IMR-90 (cell line): ENCODE data around the gene LATS2. TPM values are rescaled to one million over a fixed set of nuclear protein-coding genes. Genes with fewer than 3 reads are reported as not detected.
A peak's percentile ranks its signal among the peaks of the same experiment; 100 is the strongest.

ENCODE experiments used
- ATAC-seq: fragments of 200-7000 bp; cut with Tn5 transposase; 2 replicates; pipeline ENCODE4 v1.9.1; 2020; ENCODE audit warnings: low read depth, mild to moderate bottlenecking, moderate library complexity
- BruUV-seq: library from RNA; stranded (reverse); fragments of 400-500 nt; replicated peaks from 2 replicates; lab custom pipeline; 2021; lab: Mats Ljungman, UMichigan
- CTCF ChIA-PET: fragments of 300-600 bp; formaldehyde crosslinking; extraction: SDS; loops from one replicate; lab custom pipeline; 2021; ENCODE audit warnings: antibody characterized with exemption; lab: Yijun Ruan, JAX
- POLR2A ChIA-PET: fragments of 300-600 bp; sonication (Branson Sonifier 250); formaldehyde crosslinking; loops from one replicate; lab custom pipeline; 2022; ENCODE audit warnings: antibody characterized with exemption; ENCODE audit not compliant: unreplicated experiment; lab: Charles Lee
- DNase-seq: peaks from one replicate; pipeline ENCODE4 v3.0.0; 2013
- H2AFZ ChIP-seq: replicated peaks from 2 replicates; pipeline ENCODE3; 2013; ENCODE audit warnings: low read length, mild to moderate bottlenecking; ENCODE audit not compliant: poor library complexity
- H2AK5ac ChIP-seq: 2 replicates; pipeline ENCODE4 v1.6.1; 2013; ENCODE audit warnings: low read depth, low read length, inconsistent platforms
- H2AK9ac ChIP-seq: replicated peaks from 2 replicates; pipeline ENCODE3; 2013; ENCODE audit warnings: mild to moderate bottlenecking, low read depth, low read length, moderate library complexity; ENCODE audit not compliant: poor library complexity
- H2BK120ac ChIP-seq: 2 replicates; pipeline ENCODE4 v1.6.1; 2013; ENCODE audit warnings: low read depth, low read length, inconsistent platforms
- H2BK15ac ChIP-seq: 3 replicates; pipeline ENCODE4 v1.6.1; 2013; ENCODE audit warnings: low read depth, low read length, inconsistent platforms
- H2BK20ac ChIP-seq: 2 replicates; pipeline ENCODE4 v1.6.1; 2013; ENCODE audit warnings: low read depth, mild to moderate bottlenecking, inconsistent platforms, low read length, moderate library complexity
- H2BK5ac ChIP-seq: 2 replicates; pipeline ENCODE4 v1.6.1; 2013; ENCODE audit warnings: mild to moderate bottlenecking, low read depth, low read length, inconsistent platforms; ENCODE audit not compliant: poor library complexity, severe bottlenecking
- H3K14ac ChIP-seq: replicated peaks from 2 replicates; pipeline ENCODE4 v1.6.1; 2013; ENCODE audit warnings: low read depth, low read length, inconsistent platforms
- H3K18ac ChIP-seq: 2 replicates; pipeline ENCODE4 v1.6.1; 2013; ENCODE audit warnings: low read depth, low read length, control low read depth
- H3K23ac ChIP-seq: 2 replicates; pipeline ENCODE4 v1.6.1; 2013; ENCODE audit warnings: low read depth, low read length, inconsistent platforms
- H3K27ac ChIP-seq: 2 replicates; pipeline ENCODE4 v1.5.1; 2013; ENCODE audit warnings: mild to moderate bottlenecking, control low read depth, low read length; ENCODE audit not compliant: insufficient read depth
- H3K27me3 ChIP-seq: 2 replicates; pipeline ENCODE4 v1.6.1; 2013; ENCODE audit warnings: low read length; ENCODE audit not compliant: control insufficient read depth, insufficient read depth
- H3K36me3 ChIP-seq: 2 replicates; pipeline ENCODE4 v1.6.1; 2013; ENCODE audit warnings: low read length, mixed read lengths; ENCODE audit not compliant: control insufficient read depth, insufficient read depth
- H3K4ac ChIP-seq: 2 replicates; pipeline ENCODE4 v1.6.1; 2013; ENCODE audit warnings: low read depth, low read length, inconsistent platforms
- H3K4me1 ChIP-seq: 2 replicates; pipeline ENCODE4 v1.6.1; 2013; ENCODE audit warnings: low read length, mixed read lengths; ENCODE audit not compliant: control insufficient read depth, insufficient read depth
- H3K4me2 ChIP-seq: 2 replicates; pipeline ENCODE4 v1.6.1; 2013; ENCODE audit warnings: low read depth, mild to moderate bottlenecking, control low read depth, low read length, moderate library complexity
- H3K4me3 ChIP-seq: 2 replicates; pipeline ENCODE4 v1.5.1; 2013; ENCODE audit warnings: low read depth, mild to moderate bottlenecking, control low read depth, low read length, moderate library complexity; ENCODE audit not compliant: insufficient read depth
- H3K56ac ChIP-seq: 2 replicates; pipeline ENCODE4 v1.6.1; 2013; ENCODE audit warnings: low read length, inconsistent platforms; ENCODE audit not compliant: insufficient read depth; ENCODE audit errors: extremely low read depth
- H3K79me1 ChIP-seq, 2 experiments: 2 replicates each; pipeline ENCODE4 v1.6.1; 2013; ENCODE audit warnings: low read length in 2 of 2, inconsistent platforms in 1 of 2, low read depth in 1 of 2
- H3K9ac ChIP-seq: 2 replicates; pipeline ENCODE4 v1.6.1; 2013; ENCODE audit warnings: low read depth, low read length, control low read depth
- H3K9me1 ChIP-seq: 2 replicates; pipeline ENCODE4 v1.6.1; 2013; ENCODE audit warnings: low read length, inconsistent platforms; ENCODE audit not compliant: insufficient read depth
- H3K9me3 ChIP-seq: 2 replicates; pipeline ENCODE4 v1.6.1; 2013; ENCODE audit warnings: low read length; ENCODE audit not compliant: control insufficient read depth, insufficient read depth
- H4K20me1 ChIP-seq: 2 replicates; pipeline ENCODE4 v1.6.1; 2013; ENCODE audit warnings: low read length, inconsistent platforms; ENCODE audit not compliant: insufficient read depth
- H4K5ac ChIP-seq: 2 replicates; pipeline ENCODE4 v1.6.1; 2013; ENCODE audit warnings: mild to moderate bottlenecking, low read depth, low read length, control low read depth
- H4K8ac ChIP-seq, 2 experiments: 2 replicates each; pipeline ENCODE4 v1.6.1; 2013; ENCODE audit warnings: low read depth in 2 of 2, low read length in 2 of 2, control low read depth in 1 of 2, inconsistent platforms in 1 of 2
- H4K91ac ChIP-seq: 2 replicates; pipeline ENCODE4 v1.6.1; 2013; ENCODE audit warnings: low read depth, low read length, inconsistent platforms; ENCODE audit not compliant: insufficient read depth
- CEBPB ChIP-seq: IDR thresholded peaks from 2 replicates; pipeline ENCODE4 v1.6.1; 2012; ENCODE audit warnings: low read depth, low read length, improper control_type of control experiment
- MAFK ChIP-seq: IDR thresholded peaks from 2 replicates; pipeline ENCODE4 v1.6.1; 2012; ENCODE audit warnings: low read depth, low read length, improper control_type of control experiment
- RAD21 ChIP-seq: IDR thresholded peaks from 2 replicates; pipeline ENCODE4 v1.6.1; 2012; ENCODE audit warnings: low read length, improper control_type of control experiment
- SMC3 ChIP-seq: fragments of 150-350 bp; IDR thresholded peaks from 2 replicates; pipeline ENCODE4 v1.6.1; 2016; ENCODE audit warnings: low read depth, mild to moderate bottlenecking, antibody characterized with exemption, low read length, moderate library complexity
- USF2 ChIP-seq: fragments of 150-350 bp; IDR thresholded peaks from 2 replicates; pipeline ENCODE4 v1.6.1; 2017; ENCODE audit warnings: mild to moderate bottlenecking, antibody characterized with exemption, low read length, low read depth
- WGBS, 2 experiments: methylation state at CpG; one replicate each; pipeline versions ENCODE4 v1.1.5 to v1.1.7; 2013; ENCODE audit warnings: missing lambda C conversion rate in 2 of 2; ENCODE audit not compliant: insufficient read length in 1 of 2; ENCODE audit errors: extremely low coverage in 2 of 2; 5-methylcytosine and 5-hydroxymethylcytosine counted together
- dilution Hi-C: fragments of 300-500 bp; cut with HindIII; formaldehyde crosslinking; loops from one replicate; pipeline ENCODE4 v1.14.3; 2018; ENCODE audit warnings: low sequenced_read_pairs; ENCODE audit not compliant: unreplicated experiment
- in situ Hi-C: fragments of 300-500 bp; cut with MboI; formaldehyde crosslinking; loops from 3 replicates; pipeline ENCODE4 v1.14.3; 2019; ENCODE audit warnings: low sequenced_read_pairs, inconsistent platforms, mixed read lengths
- intact Hi-C: fragments of 100-400 bp; cut with micrococcal nuclease; formaldehyde crosslinking; loops from 2 replicates; pipeline ENCODE4 v1.10.0; 2022
- polyA plus RNA-seq, 3 experiments: library from polyadenylated mRNA; depleted of rRNA; stranded (reverse); fragments of >200 nt; gene quantifications; 2 replicates each; pipeline ENCODE4 v1.2.3, GENCODE V29; 2012; ENCODE audit warnings: low replicate concordance in 1 of 3
- total RNA-seq: library from RNA; depleted of rRNA; stranded (reverse); fragments of >200 nt; gene quantifications from 2 replicates; pipeline ENCODE4 v1.2.3, GENCODE V29; 2012

Gene LATS2
- total and polyA plus RNA-seq, 2 of the 4 experiments (the other 2 are of a cell fraction) = 12.7 to 22.4 TPM

GRCh38 chr13:20967340-20967739 is 94.0 kb downstream of the LATS2 start:
- dilution Hi-C loops (no loop called here), intact Hi-C loops (no loop called here), in situ Hi-C loops (no loop called here)
- Histone ChIP-seq H3K4ac (no peak overlapping the region), H2BK20ac (no peak overlapping the region), H3K18ac (no peak overlapping the region), H3K23ac (no peak overlapping the region), H3K27me3 (no peaks in the 10 kb centered on the region), H2BK120ac (no peak overlapping the region), H2BK5ac (no peak overlapping the region), H3K4me1 (peaks cover 2% of the 10 kb centered on the region), H3K9me1 (peaks cover 3% of the 10 kb centered on the region; the same call in 1 of the 2 replicates), H3K9ac (no peak overlapping the region), H3K56ac (no peak overlapping the region), H4K91ac (no peak overlapping the region), H3K27ac (no peak overlapping the region), H4K20me1 (no peaks in the 10 kb centered on the region; the same call in 1 of the 2 replicates), H2BK15ac (no peak overlapping the region), H4K5ac (no peak overlapping the region), H3K36me3 (peaks cover 1% of the 10 kb centered on the region; the same call in 1 of the 2 replicates), H2AFZ (peak overlapping the region; percentile 14), H3K14ac (no peak overlapping the region), H3K9me3 (no peaks in the 10 kb centered on the region), H3K4me3 (no peak overlapping the region), H2AK5ac (no peak overlapping the region), H2AK9ac (peak overlapping the region; percentile 72), H3K79me1 (peaks cover 0 to 8% of the 10 kb centered on the region in 2 experiments; a peak in 2 of 4 replicates), H3K4me2 (no peak overlapping the region), H4K8ac (no peak overlapping the region)
- BruUV-seq = no TSS peak
- DNase-seq = no peak
- 80% methylated on average over 1 of the region's 5 CpGs; no CpG with 5 or more reads in 1 of the 2 experiments for WGBS, 2 experiments
- POLR2A ChIA-PET = no interaction called here
- ATAC-seq = peak; percentile 40; the same call in 1 of the 2 replicates
- TF ChIP-seq USF2 = no peak
- no peak for TF ChIP-seq CEBPB
- no peak for TF ChIP-seq RAD21
- TF ChIP-seq MAFK = no peak
- TF ChIP-seq SMC3 = no peak
- CTCF ChIA-PET = no interaction called here
